ENCODE results near the gene SPRING1.

Gene SPRING1

GRCh38 chr12:116695464-116695725 lies 42.5 kb downstream of the SPRING1 start:
- TF ChIP-seq EZH2phosphoT487 (IDR thresholded peaks at IDR 0.05; ENCODE audit: low read depth) (no peak), CTCF (IDR thresholded peaks at IDR 0.05; ENCODE audit: low read depth, low read length) (no peak)
- H2AFZ ChIP-seq (ENCODE audit: low read depth, low read length) = peak overlapping the region; percentile 64; the same call in 1 of the 2 replicates
- H3K4me1 ChIP-seq (ENCODE audit: low read length) = peaks cover 39% of the 10 kb centered on the region
- peak overlapping the region; percentile 92 for H3K4me2 ChIP-seq (ENCODE audit: low read length)
- peak overlapping the region; percentile 42; the same call in 1 of the 2 replicates for H3K9ac ChIP-seq (ENCODE audit: low read length)
- no peaks in the 10 kb centered on the region for H3K79me2 ChIP-seq (ENCODE audit: low read length)
- H3K4me3 ChIP-seq (ENCODE audit: low read length) = peak overlapping the region; percentile 79
- H3K27ac ChIP-seq (ENCODE audit: low read length) = no peak overlapping the region
- H4K20me1 ChIP-seq (ENCODE audit: insufficient read depth, low read length) = no peaks in the 10 kb centered on the region
- peaks cover 44% of the 10 kb centered on the region for H3K27me3 ChIP-seq (ENCODE audit: low read depth, low read length)
- no peaks in the 10 kb centered on the region for H3K36me3 ChIP-seq (replicated peaks; ENCODE audit: low read depth, low read length)
- H3K9me3 ChIP-seq (ENCODE audit: insufficient read depth, low read length) = no peaks in the 10 kb centered on the region

- Histone ChIP-seq H3K4me3 (ENCODE audit: low read length) (peak overlapping the region; percentile 79), H4K20me1 (ENCODE audit: insufficient read depth, low read length) (no peaks in the 10 kb centered on the region), H3K79me2 (ENCODE audit: low read length) (no peaks in the 10 kb centered on the region), H3K4me2 (ENCODE audit: low read length) (peak overlapping the region; percentile 92), H3K4me1 (ENCODE audit: low read length) (peaks cover 40% of the 10 kb centered on the region), H3K9me3 (ENCODE audit: insufficient read depth, low read length) (no peaks in the 10 kb centered on the region), H3K36me3 (replicated peaks; ENCODE audit: low read depth, low read length) (no peaks in the 10 kb centered on the region), H3K9ac (ENCODE audit: low read length) (peak overlapping the region; percentile 42), H2AFZ (ENCODE audit: low read depth, low read length) (peak overlapping the region; percentile 64), H3K27me3 (ENCODE audit: low read depth, low read length) (peaks cover 49% of the 10 kb centered on the region), H3K27ac (ENCODE audit: low read length) (no peak overlapping the region)
- no peak for TF ChIP-seq CTCF (IDR thresholded peaks at IDR 0.05; ENCODE audit: low read depth, low read length)
- TF ChIP-seq EZH2phosphoT487 (IDR thresholded peaks at IDR 0.05; ENCODE audit: low read depth) = no peak
Measured at GRCh38 chr12:116694653-116695463, 43.0 kb downstream of the SPRING1 start.

GRCh38 chr12:116693286-116694227 lies 44.3 kb downstream of the SPRING1 start:
- Histone ChIP-seq H3K4me3 (ENCODE audit: low read length) (peak overlapping the region; percentile 79), H3K4me2 (ENCODE audit: low read length) (peak overlapping the region; percentile 92), H3K9ac (ENCODE audit: low read length) (peak overlapping the region; percentile 42), H3K4me1 (ENCODE audit: low read length) (peaks cover 47% of the 10 kb centered on the region), H4K20me1 (ENCODE audit: insufficient read depth, low read length) (no peaks in the 10 kb centered on the region), H3K27ac (ENCODE audit: low read length) (no peak overlapping the region), H3K27me3 (ENCODE audit: low read depth, low read length) (peaks cover 50% of the 10 kb centered on the region), H3K36me3 (replicated peaks; ENCODE audit: low read depth, low read length) (no peaks in the 10 kb centered on the region), H2AFZ (ENCODE audit: low read depth, low read length) (peak overlapping the region; percentile 49), H3K79me2 (ENCODE audit: low read length) (no peaks in the 10 kb centered on the region), H3K9me3 (ENCODE audit: insufficient read depth, low read length) (no peaks in the 10 kb centered on the region)
- TF ChIP-seq CTCF (IDR thresholded peaks at IDR 0.05; ENCODE audit: low read depth, low read length) = peak; percentile 23
- no peak for TF ChIP-seq EZH2phosphoT487 (IDR thresholded peaks at IDR 0.05; ENCODE audit: low read depth)

- Histone ChIP-seq H3K9me3 (ENCODE audit: insufficient read depth, low read length) (no peaks in the 10 kb centered on the region), H3K4me3 (ENCODE audit: low read length) (peak overlapping the region; percentile 79), H2AFZ (ENCODE audit: low read depth, low read length) (no peak overlapping the region), H3K36me3 (replicated peaks; ENCODE audit: low read depth, low read length) (no peaks in the 10 kb centered on the region), H4K20me1 (ENCODE audit: insufficient read depth, low read length) (no peaks in the 10 kb centered on the region), H3K27ac (ENCODE audit: low read length) (no peak overlapping the region), H3K4me1 (ENCODE audit: low read length) (peaks cover 51% of the 10 kb centered on the region), H3K79me2 (ENCODE audit: low read length) (no peaks in the 10 kb centered on the region), H3K9ac (ENCODE audit: low read length) (no peak overlapping the region), H3K27me3 (ENCODE audit: low read depth, low read length) (peaks cover 50% of the 10 kb centered on the region), H3K4me2 (ENCODE audit: low read length) (peak overlapping the region; percentile 92)
- TF ChIP-seq CTCF (IDR thresholded peaks at IDR 0.05; ENCODE audit: low read depth, low read length) (no peak), EZH2phosphoT487 (IDR thresholded peaks at IDR 0.05; ENCODE audit: low read depth) (no peak)
Measured at GRCh38 chr12:116692605-116693004, 45.3 kb downstream of the SPRING1 start.
